Measurements from ENCODE around the gene APCDD1.
A peak's percentile ranks its signal among the peaks of the same experiment; 100 is the strongest.
"Not testable (repeated sequence)": the region's sequence is repeated elsewhere in the genome, so short reads cannot be mapped to it uniquely, and the experiment has no call there.

The APCDD1 gene

DNA sequence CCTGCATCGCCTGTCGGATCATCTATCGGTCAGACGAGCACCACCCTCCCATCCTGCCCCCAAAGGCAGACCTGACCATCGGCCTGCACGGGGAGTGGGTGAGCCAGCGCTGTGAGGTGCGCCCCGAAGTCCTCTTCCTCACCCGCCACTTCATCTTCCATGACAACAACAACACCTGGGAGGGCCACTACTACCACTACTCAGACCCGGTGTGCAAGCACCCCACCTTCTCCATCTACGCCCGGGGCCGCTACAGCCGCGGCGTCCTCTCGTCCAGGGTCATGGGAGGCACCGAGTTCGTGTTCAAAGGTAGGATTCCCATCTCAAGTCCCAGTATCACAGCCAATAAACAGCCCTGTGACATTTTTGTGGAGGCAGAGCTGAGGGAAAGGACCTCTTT lies 31.0 kb downstream of the APCDD1 start:
- no peak for DNase-seq (ENCODE audit: low read depth, low spot score)
- no peak overlapping the region for H3K27ac ChIP-seq

DNA sequence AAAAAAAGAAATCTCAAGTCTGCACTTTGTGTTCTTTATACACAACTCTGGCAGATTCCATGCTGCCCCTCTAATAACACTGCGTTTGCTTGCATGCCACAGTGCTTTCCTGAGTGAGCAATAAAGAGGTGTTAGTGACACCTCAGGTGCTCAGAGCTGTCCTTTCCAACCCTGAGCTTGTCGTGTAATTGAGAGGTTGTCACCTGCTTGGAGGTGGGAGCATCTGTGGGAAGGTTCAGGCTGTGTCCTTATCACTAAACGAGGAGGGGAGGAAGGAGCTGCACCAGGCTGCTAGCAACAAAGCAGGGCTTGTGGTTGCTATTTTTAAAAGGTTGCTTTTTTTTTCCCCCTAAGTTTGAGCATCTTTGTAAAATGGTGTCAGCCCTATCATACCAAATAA lies 31.9 kb downstream of the APCDD1 start:
- no peak overlapping the region for H3K27ac ChIP-seq
- no peak for DNase-seq (ENCODE audit: low read depth, low spot score)

DNA sequence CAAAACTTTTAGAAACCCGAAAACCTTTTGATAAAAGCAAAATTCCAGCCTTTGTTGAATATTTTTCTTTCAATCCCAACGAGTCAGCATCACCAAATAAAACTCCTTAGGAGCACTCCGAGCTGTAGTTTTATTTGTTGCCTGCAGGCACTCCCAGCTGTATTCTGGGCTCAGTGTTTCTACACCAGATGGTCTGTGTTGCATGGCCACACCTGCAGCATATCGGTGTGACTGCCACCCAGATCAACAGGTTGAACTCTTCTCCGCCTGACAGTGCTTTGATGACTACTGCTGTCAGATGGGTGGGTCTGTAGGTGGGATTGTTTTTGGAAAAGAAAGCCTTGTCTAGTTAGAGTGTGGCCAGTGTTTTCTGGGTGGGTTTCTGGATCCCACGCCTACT lies 32.7 kb downstream of the APCDD1 start:
- no peak overlapping the region for H3K27ac ChIP-seq
- no peak for DNase-seq (ENCODE audit: low read depth, low spot score)

DNA sequence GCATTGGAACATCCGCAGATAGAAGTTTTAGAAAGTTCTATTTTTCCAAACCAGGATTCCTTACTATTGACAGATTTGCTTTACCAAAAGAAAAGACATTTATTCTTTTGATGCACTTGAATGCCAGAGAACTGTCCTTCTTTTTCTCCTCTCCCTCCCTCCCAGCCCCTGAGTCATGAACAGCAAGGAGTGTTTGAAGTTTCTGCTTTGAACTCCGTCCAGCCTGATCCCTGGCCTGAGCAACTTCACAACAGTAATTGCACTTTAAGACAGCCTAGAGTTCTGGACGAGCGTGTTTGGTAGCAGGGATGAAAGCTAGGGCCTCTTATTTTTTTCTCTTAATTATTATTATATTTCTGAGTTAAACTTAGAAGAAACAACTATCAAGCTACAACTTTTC lies 33.6 kb downstream of the APCDD1 start:
- H3K27ac ChIP-seq, result no peak overlapping the region
- DNase-seq (ENCODE audit: low read depth, low spot score), result no peak

DNA sequence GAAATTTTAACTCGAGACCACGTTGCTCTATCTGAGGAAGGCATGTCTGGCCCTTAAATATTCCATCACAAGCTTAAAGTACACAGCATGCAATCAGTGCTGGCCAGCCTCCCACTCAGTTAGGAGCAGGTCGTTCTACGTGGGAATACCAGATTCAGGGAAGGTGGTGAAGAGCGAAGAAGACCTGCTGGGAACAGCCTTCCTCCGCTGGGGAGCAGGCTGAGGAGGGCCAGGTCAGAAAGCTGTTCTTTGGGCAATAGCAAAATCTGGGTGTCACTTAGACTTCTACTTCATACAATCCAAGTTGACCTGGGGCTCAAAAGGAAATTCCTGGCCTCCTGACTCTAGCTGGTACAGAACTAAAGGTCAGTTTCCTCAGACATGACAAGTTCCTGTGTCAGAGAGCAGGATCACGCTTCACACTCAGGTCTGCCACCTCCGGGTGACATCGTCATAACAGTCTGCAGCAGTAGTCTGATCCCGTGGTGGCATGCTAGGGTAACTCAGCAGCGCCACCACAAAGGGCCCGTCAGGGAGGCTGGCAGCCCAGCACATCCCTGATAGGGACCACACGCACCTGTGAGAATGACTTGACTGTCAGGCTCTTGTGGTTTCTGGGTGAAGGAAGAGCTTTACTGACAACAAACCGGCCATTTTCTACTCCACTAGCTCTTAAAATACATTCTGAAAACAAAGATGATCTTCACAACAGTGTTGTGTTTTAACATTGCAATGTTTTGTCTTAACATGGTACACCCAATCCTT lies 36.1 kb downstream of the APCDD1 start:
- no peak overlapping the region for H3K27ac ChIP-seq
- DNase-seq (ENCODE audit: low read depth, low spot score), result no peak

DNA sequence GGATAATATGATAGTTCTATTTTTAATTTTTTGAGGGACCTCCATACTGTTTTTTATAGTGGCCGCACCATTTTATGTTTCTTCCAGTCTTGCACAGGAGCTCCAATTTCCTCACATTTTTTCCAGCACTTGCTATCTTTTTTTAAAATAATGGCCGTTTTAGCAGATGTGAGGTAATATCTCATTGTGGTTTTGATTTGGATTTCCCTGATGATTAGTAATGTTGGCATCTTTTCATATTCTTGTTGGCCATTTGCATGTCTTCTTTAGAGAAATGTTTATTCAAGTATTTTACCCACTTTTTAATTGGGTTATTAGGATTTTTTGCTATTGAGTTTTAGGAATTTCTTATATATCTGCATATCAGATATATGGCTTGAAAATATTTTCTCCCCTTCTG lies 41.5 kb downstream of the APCDD1 start:
- no peak for DNase-seq (ENCODE audit: low read depth, low spot score)

DNA sequence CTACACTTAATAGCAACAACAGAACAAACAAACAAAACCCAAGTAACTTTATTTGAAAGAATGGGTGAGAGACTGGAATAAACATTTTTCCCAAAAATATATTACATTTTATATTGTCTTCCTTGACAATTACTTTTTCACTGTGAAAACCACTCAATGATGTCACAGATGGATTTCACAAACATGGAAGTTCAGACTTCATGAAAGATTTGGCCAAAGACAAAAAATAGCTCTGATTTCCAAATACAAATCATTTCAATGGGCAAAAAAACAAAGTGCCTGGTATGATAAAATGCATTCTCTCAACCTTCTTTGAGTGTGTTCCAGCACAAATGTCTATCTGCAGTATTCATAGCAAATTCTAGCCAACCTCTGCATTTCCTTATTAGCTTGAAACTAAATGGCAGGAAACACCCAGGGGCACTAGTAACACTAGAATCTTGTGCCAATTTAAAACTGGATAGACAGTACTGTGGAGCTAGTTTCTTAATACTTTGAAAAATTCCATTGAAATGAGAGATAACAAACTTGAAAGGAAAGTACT lies 42.8 kb downstream of the APCDD1 start:
- no peak for DNase-seq (ENCODE audit: low read depth, low spot score)
- no peak overlapping the region for H3K27ac ChIP-seq

More for the DNA sequence above, 41.5 kb downstream of the APCDD1 start:
- no peak overlapping the region for H3K27ac ChIP-seq

DNA sequence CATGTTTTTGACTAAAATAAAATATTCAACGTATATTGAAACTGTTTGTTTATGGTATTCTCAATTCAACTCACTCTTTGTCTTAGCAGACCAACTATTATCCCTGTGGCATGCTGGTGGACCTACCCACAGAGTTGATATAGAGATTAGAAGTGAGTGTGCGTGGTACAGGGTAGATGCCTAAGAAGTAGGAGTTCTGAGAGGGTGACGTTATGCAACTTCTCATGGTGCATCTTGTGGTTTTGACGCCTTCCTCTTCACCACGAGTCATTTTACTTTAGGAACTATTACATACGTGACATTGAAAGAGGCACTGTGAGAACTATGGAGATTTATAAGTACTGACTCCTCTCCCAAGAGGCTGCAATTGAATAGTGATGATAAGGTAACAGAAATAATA lies 44.8 kb downstream of the APCDD1 start:
- peak; percentile 10 for DNase-seq (ENCODE audit: low read depth, low spot score)
- no peak overlapping the region for H3K27ac ChIP-seq

DNA sequence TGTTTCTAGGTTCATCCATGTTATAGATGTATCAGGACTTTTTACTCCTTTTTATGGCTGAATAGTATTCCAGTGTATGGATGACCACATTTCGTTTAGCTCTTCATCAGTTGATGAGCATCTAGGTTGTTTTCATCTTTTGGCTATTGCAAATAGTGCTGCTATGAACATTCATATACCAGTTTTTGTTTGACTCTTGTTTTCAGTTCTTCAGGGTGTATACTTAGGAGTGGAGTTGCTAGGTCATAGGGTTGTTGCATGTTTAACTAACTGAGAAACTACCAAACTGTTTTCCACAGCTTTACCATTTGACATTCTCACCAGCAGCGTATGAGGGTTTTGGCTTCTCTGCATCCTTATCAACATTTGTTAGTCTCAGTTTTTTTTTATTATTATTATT lies 45.6 kb downstream of the APCDD1 start:
- no peak for DNase-seq (ENCODE audit: low read depth, low spot score)
- H3K27ac ChIP-seq, result no peak overlapping the region

DNA sequence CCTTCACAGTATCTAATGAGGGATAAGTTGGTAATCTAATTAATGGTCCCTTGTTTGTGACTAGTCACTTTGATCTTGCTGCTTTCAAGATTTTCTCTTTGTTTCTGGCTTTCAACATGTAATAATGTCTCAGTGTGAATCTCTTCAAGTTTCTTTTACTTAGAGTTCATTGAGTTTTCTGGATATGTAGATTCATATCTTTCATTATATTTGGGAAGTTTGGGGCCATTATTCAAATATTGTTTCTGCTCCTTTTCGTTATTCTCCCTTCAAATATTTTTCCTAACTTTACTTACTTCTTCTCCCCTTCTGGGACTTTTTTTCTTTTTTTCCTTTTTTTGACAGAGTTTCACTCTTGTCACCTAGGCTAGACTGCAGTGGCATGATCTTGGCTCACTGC lies 50.3 kb downstream of the APCDD1 start:
- no peak overlapping the region for H3K27ac ChIP-seq
- no peak for DNase-seq (ENCODE audit: low read depth, low spot score)

DNA sequence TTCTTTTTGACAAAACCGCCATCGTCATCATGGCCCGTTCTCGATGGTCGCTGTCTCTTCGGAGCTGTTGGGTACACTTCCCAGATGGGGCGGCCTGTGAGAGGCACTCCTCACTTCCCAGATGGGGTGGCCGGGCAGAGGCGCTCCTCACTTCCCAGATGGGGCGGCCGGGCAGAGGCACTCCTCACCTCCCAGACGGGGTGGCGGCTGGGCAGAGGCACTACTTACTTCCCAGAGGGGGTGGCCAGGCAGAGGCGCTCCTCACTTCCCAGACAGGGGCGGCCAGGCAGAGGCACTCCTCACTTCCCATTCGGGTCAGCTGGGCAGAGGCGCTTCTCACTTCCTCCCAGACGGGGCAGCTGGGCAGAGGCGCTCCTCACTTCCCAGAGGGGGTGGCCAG lies 51.5 kb downstream of the APCDD1 start:
- DNase-seq (ENCODE audit: low read depth, low spot score); H3K27ac ChIP-seq: not testable (repeated sequence)

DNA sequence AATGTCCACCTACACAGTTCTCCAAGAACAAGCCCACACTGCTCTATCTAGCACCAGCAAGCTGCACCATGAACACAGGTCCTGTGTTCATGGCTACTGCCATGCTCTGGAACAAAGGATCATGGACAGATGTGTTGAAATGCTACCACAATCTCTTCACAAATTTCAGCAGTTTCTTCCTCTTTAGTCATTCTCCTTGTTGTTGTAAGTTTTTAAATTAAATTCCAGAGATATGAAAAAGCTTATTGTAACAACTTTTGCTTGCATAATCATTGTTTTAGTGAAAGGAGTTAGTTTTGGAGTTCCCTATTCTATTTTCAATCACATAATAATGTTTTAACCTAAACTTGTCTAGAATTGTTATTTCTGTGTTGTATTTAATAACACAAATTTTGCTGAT lies 54.2 kb downstream of the APCDD1 start:
- no peak overlapping the region for H3K27ac ChIP-seq
- no peak for DNase-seq (ENCODE audit: low read depth, low spot score)

DNA sequence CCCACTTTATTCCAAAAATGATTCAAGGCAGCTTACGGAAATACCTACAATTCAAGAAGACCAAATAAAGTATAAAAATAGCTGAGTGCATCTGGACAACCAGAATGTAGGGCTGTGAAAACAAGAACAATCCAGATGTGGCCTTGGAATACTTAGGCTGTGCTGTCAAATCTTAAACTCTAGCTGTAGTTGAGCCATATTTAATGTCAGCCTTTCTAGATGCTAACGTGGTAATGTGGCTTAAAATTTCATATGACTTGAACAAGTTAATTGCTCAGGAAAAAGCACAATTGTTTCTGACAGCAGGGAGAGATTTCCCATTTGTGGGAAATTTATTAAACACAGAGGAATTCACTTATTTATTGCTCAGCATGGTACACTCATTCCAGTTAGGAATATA lies 56.8 kb downstream of the APCDD1 start:
- H3K27ac ChIP-seq, result no peak overlapping the region
- DNase-seq (ENCODE audit: low read depth, low spot score), result no peak

DNA sequence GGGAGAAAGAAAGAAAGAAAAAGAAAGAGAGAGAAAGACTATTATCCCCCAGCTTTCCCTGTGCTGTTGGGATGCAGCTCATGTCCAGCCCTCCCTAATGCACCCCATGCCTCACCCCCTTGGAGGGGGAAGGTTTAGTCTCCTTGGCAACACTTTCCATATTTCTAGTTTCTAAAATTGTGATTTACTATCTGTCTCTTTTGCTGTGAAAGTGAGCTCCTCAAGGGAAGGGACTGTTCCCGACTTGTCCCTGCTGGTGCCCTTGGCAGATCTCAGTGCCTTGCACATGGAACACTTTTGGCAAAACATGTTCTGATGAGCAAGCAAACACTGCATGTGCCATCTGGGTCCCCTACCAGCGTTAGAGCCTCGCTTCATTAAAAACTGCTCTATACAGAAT lies 59.6 kb downstream of the APCDD1 start:
- no peak overlapping the region for H3K27ac ChIP-seq
- no peak for DNase-seq (ENCODE audit: low read depth, low spot score)

DNA sequence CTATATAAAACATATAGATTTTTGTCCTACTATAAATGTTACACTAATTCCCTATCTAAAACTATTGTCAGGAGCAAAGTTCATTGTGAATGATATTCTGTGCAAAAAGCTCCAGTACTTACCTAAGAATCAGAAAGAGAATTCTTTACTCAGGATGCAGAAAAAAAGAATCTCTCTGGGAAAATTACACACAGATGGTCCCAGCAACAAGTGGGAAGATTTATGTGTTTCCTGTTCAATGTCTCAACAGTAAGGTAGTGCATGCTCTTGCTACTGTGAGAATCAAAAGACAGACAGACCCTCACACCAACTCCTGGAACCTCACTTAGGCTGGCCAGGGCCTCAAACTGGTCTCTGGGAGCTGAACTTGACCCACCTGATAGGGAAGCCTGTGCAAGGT lies 60.2 kb downstream of the APCDD1 start:
- no peak for DNase-seq (ENCODE audit: low read depth, low spot score)
- H3K27ac ChIP-seq, result no peak overlapping the region

DNA sequence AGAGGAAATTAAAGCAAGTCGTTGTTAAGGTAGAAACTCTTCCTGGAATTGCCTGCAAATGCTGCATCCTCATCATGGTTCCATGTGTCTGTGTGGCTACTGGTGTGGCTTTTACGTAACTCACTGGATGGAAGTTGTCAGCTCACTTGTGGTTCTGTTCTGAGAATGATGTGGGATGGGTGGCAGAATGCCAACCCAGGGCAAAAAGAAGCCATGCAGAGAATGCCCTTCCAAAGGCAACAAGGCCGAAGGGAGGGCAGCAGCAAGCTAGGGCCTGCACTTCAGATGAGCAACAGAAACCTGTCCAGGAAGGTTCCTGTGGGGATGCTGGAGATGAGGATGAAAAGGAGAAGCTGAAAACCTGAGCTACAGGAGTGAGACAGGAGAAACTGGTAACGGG lies 61.0 kb downstream of the APCDD1 start:
- peak; percentile 40 for DNase-seq (ENCODE audit: low read depth, low spot score)
- no peak overlapping the region for H3K27ac ChIP-seq

DNA sequence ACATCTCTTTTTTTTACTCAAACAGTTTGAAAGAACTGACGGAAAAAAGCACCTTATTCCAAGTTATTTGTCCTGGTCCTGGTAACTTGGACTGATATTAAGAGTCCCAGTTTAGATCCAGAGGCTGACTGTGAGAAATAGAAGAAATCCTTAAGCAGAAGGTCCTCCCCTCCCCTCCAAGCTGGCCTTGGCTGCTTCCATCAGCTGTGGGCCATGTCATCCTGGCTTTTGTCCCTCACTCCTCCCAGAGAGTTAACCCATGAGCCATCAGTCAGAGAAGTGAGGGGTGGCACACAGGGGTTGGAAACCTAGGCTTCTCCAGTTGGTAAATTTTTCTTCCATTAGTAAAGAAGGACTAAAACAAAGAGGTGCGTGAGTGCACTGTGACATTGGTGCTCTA lies 61.6 kb downstream of the APCDD1 start:
- no peak overlapping the region for H3K27ac ChIP-seq
- no peak for DNase-seq (ENCODE audit: low read depth, low spot score)

DNA sequence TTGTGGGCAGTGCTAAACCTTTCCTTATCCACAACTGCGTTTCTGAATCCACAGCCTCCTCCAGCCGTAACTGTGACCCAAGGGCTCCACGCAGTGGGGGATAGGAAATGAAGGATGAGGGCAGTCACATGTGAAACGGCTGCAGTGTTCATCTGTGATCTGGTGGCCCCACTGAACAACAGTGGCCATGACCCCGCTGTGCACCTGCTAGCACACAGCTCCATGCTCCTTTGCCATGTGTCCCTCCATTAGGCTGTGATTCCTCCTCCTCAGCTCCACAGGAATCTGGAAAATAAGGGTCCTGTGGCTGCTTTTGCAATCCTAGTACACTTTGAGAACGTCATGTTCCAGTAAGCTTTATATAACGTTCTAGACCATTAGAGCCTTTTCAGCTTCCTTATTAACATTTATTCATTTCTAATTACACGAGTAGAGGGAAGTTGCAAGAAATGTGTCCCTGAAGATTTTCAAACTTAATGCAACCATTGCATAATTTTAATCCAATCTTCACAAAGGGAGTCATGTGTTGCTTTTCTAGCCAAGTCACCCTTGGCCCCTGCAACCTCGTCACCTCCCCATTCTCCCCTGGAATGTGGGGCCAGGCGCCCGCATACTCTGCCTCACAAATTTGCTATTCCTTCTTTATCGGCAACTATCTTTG lies 64.3 kb downstream of the APCDD1 start:
- no peak overlapping the region for H3K27ac ChIP-seq
- DNase-seq (ENCODE audit: low read depth, low spot score), result no peak

DNA sequence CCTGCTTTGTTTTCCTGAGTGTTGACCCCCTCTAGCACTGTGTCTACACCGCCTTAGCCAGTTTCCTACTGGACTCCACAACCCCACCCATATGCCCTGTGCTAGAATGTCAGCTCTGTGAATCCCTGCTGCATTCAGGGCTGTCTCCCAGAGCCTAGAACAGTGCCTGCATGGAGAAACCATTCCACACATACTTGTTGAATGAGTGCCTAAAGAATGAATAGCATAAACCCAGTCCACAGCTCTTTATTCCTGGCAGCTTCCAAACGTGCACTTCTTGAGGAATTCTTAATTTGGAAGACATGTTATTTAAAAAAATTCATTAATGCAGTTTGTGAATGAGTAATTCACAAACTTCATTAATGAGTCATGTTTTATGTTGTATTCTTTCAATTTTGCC lies 64.9 kb downstream of the APCDD1 start:
- no peak for DNase-seq (ENCODE audit: low read depth, low spot score)
- no peak overlapping the region for H3K27ac ChIP-seq

DNA sequence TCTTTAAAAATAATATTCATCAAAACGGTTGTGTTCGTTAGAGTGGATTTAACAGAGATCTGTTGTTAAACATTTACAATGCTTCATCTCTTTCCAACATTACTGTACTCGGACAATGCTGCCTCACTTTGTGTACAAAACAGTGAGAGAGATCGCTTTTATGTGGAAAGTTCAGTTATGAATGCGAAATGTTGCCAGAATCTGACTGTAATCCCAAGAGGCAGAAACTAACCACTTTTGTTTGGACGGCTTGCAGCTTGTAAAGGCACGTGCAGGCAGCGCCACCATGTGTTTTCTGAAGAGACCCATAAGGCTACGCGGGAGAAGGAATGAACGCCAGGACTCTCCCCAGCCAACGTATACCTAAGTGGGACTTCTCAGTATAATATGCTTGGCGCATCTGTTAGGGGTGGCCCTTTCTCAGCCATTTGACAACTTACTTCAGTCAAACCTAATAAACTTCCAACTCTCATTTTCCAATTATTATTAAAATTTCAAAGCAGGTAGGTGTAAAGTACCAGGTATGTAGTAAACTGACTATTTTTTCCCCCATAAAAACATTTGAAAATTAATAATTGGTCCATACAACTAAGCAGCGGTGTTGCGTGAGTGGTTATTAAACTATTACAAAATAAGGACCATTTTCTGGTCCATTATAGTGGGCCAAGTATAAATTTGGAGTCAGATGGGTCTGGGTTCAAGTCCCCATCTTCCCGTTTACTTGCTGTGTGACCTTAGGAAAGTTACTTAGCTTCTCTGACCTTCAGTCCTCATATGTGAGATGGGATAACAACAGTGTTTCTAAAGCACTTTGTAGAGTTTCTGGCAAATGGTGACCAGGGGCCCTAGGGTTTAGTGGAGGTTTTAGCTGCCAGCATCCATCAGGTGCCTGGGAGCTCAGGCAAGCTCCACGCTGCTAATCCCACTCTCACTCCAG lies 65.8 kb downstream of the APCDD1 start:
- peak; percentile 54 for DNase-seq (ENCODE audit: low read depth, low spot score)
- H3K27ac ChIP-seq, result no peak overlapping the region

DNA sequence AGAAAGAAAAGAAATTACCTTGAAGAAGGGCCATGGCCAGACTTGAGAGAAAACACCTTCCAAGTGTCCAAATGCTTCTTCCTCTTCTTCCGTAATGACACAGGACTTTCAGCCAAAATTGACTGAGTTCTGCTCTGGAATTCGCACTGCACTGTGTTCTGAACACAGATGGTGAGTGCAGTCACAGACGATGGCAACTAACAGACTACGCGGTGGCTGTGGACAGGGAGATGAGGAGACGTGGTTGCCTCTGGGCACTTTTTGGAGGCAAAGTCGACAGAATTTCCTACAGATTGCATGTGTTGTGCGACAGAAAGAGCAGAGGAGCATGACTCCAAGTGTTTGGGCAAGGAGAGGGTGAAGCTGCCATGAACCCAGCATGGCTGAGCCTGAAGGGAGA lies 67.1 kb downstream of the APCDD1 start:
- no peak for DNase-seq (ENCODE audit: low read depth, low spot score)
- H3K27ac ChIP-seq, result no peak overlapping the region
